Esophagus squamous epithelium (tissue), 4 donors: ENCODE data around the gene KRT31.

Experiments
- POLR2A ChIP-seq, 4 donors: fragments of 450-650 bp; IDR thresholded peaks; one replicate each; pipeline ENCODE4 v1.6.1; 2017; ENCODE audit warnings: antibody characterized with exemption in 4 of 4, mild to moderate bottlenecking in 4 of 4, moderate library complexity in 3 of 4
- TF ChIP-seq, protein P1 (sequence below), 6 experiments: fragments of 450-650 bp in 4 of 6; fragments of 200-600 bp in 2 of 6; sonication (generic) in 2 of 6; IDR thresholded peaks; one replicate each; pipeline ENCODE4 v1.5.1; 2016 to 2019; ENCODE audit warnings: antibody characterized with exemption in 6 of 6, mild to moderate bottlenecking in 4 of 6, moderate library complexity in 4 of 6

DNA sequence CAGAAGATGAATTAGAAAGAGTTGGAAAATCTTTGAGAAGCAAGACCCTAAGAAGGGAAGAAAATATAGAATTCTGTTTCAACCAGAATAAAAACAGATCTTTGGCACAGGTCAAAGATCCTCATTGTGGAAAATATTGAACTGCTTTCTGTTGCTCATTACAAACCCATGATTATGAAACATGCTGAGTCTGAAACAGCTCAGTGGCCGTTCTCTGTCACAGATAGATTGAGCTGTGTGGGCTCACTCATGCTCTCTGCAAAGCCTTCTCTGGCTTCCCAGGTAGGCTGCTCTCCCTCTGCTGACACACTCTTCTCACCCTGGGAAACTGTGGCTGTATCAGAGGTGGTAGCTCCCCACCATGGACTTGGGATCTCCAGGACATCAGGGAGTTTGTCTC is 46.8 kb upstream of the KRT31 start:
- TF ChIP-seq, protein P1, sequence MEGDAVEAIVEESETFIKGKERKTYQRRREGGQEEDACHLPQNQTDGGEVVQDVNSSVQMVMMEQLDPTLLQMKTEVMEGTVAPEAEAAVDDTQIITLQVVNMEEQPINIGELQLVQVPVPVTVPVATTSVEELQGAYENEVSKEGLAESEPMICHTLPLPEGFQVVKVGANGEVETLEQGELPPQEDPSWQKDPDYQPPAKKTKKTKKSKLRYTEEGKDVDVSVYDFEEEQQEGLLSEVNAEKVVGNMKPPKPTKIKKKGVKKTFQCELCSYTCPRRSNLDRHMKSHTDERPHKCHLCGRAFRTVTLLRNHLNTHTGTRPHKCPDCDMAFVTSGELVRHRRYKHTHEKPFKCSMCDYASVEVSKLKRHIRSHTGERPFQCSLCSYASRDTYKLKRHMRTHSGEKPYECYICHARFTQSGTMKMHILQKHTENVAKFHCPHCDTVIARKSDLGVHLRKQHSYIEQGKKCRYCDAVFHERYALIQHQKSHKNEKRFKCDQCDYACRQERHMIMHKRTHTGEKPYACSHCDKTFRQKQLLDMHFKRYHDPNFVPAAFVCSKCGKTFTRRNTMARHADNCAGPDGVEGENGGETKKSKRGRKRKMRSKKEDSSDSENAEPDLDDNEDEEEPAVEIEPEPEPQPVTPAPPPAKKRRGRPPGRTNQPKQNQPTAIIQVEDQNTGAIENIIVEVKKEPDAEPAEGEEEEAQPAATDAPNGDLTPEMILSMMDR (IDR thresholded peaks at IDR 0.05) = no peak
- TF ChIP-seq POLR2A (IDR thresholded peaks at IDR 0.05) = no peak
